PC-9 (cell line): ENCODE measurements around the gene PHLDB2.

Experiments used
- CTCF ChIP-seq: fragments of 200-600 bp; sonication (generic); conservative IDR thresholded peaks from 2 replicates; pipeline ENCODE4 v1.6.1; 2017; ENCODE audit warnings: mixed run types, antibody characterized with exemption, mild to moderate bottlenecking, moderate library complexity
- EZH2 ChIP-seq: fragments of 200-600 bp; sonication (generic); IDR thresholded peaks from 2 replicates; pipeline ENCODE4 v1.8.0; 2017; ENCODE audit warnings: antibody characterized with exemption, low read depth

- TF ChIP-seq CTCF (no peak), EZH2 (no peak)
Measured at GRCh38 chr3:112017091-112017490, 158.0 kb downstream of the PHLDB2 start.
